RWPE2 (cell line): ENCODE data around the gene COA7.
A peak's percentile ranks its signal among the peaks of the same experiment; 100 is the strongest.

ENCODE experiments used
- ATAC-seq: fragments of 200-7000 bp; cut with Tn5 transposase; 3 replicates; pipeline ENCODE4 v1.9.1; 2021; ENCODE audit warnings: low read depth
- DNase-seq: peaks from one replicate; pipeline ENCODE4 v3.0.0-alpha.2; 2020; ENCODE audit warnings: low spot score
- H3K27ac ChIP-seq: fragments of 450-650 bp; 2 replicates; pipeline ENCODE4 v1.5.1; 2017; ENCODE audit warnings: mild to moderate bottlenecking; ENCODE audit not compliant: poor library complexity, severe bottlenecking
- H3K27me3 ChIP-seq: fragments of 250-450 bp; sonication (Bioruptor Pico); 2 replicates; pipeline ENCODE4 v1.5.1; 2021; ENCODE audit warnings: mild to moderate bottlenecking, moderate library complexity; ENCODE audit not compliant: insufficient read depth, poor library complexity, severe bottlenecking
- H3K36me3 ChIP-seq: fragments of 250-450 bp; sonication (Bioruptor Pico); 2 replicates; pipeline ENCODE4 v1.5.1; 2020; ENCODE audit warnings: low read depth, mild to moderate bottlenecking, moderate library complexity
- H3K4me1 ChIP-seq: fragments of 250-450 bp; sonication (Bioruptor Pico); 2 replicates; pipeline ENCODE4 v1.5.1; 2021; ENCODE audit warnings: mild to moderate bottlenecking, moderate library complexity; ENCODE audit not compliant: insufficient read depth, poor library complexity, severe bottlenecking
- H3K4me3 ChIP-seq: fragments of 250-450 bp; sonication (Bioruptor Pico); 2 replicates; pipeline ENCODE4 v1.5.1; 2021; ENCODE audit warnings: mild to moderate bottlenecking, moderate library complexity; ENCODE audit not compliant: severe bottlenecking
- H3K9me3 ChIP-seq: fragments of 250-450 bp; sonication (Bioruptor Pico); 2 replicates; pipeline ENCODE4 v1.5.1; 2021; ENCODE audit warnings: mild to moderate bottlenecking, moderate library complexity; ENCODE audit not compliant: severe bottlenecking
- CTCF ChIP-seq: fragments of 450-650 bp; IDR thresholded peaks from one replicate; pipeline ENCODE4 v1.5.1; 2017; ENCODE audit warnings: mild to moderate bottlenecking, moderate library complexity; ENCODE audit not compliant: poor library complexity, severe bottlenecking

Gene COA7

GRCh38 chr1:52641307-52641706 lies 56.8 kb downstream of the COA7 start:
- H3K27me3 ChIP-seq: no peaks in the 10 kb centered on the region
- H3K4me1 ChIP-seq: peaks cover 11% of the 10 kb centered on the region
- DNase-seq: no peak

GRCh38 chr1:52640697-52641096 lies 57.5 kb downstream of the COA7 start:
- H3K9me3 ChIP-seq: no peaks in the 10 kb centered on the region
- H3K4me1 ChIP-seq: peaks cover 11% of the 10 kb centered on the region
- no peak for TF ChIP-seq CTCF
- no peaks in the 10 kb centered on the region for H3K27me3 ChIP-seq
- H3K36me3 ChIP-seq: no peaks in the 10 kb centered on the region
- H3K27ac ChIP-seq: no peak overlapping the region
- no peak for DNase-seq
- no peak overlapping the region for H3K4me3 ChIP-seq
- no peak for ATAC-seq

More at GRCh38 chr1:52641307-52641706, 56.8 kb downstream of the COA7 start:
- TF ChIP-seq CTCF: no peak
- ATAC-seq: no peak
- Histone ChIP-seq H3K4me3 (no peak overlapping the region), H3K9me3 (no peaks in the 10 kb centered on the region), H3K27ac (no peak overlapping the region), H3K36me3 (no peaks in the 10 kb centered on the region)

GRCh38 chr1:52637946-52638345 lies 60.2 kb downstream of the COA7 start:
- H3K27ac ChIP-seq: peak overlapping the region; percentile 61
- no peak overlapping the region for H3K4me3 ChIP-seq
- H3K36me3 ChIP-seq: no peaks in the 10 kb centered on the region
- peaks cover 11% of the 10 kb centered on the region for H3K4me1 ChIP-seq
- no peak for TF ChIP-seq CTCF
- no peak for ATAC-seq
- no peak for DNase-seq
- H3K27me3 ChIP-seq: no peaks in the 10 kb centered on the region
- H3K9me3 ChIP-seq: no peaks in the 10 kb centered on the region

GRCh38 chr1:52636721-52637695 lies 61.1 kb downstream of the COA7 start:
- H3K9me3 ChIP-seq: no peaks in the 10 kb centered on the region
- H3K27ac ChIP-seq: peak overlapping the region; percentile 61
- peaks cover 2% of the 10 kb centered on the region for H3K27me3 ChIP-seq
- no peak for TF ChIP-seq CTCF
- H3K4me1 ChIP-seq: peaks cover 11% of the 10 kb centered on the region
- ATAC-seq (peak; percentile 66), DNase-seq (no peak)
- no peaks in the 10 kb centered on the region for H3K36me3 ChIP-seq
- H3K4me3 ChIP-seq: no peak overlapping the region
